ENCODE measurements around the gene NDUFA13.

- TF ChIP-seq, protein P1, sequence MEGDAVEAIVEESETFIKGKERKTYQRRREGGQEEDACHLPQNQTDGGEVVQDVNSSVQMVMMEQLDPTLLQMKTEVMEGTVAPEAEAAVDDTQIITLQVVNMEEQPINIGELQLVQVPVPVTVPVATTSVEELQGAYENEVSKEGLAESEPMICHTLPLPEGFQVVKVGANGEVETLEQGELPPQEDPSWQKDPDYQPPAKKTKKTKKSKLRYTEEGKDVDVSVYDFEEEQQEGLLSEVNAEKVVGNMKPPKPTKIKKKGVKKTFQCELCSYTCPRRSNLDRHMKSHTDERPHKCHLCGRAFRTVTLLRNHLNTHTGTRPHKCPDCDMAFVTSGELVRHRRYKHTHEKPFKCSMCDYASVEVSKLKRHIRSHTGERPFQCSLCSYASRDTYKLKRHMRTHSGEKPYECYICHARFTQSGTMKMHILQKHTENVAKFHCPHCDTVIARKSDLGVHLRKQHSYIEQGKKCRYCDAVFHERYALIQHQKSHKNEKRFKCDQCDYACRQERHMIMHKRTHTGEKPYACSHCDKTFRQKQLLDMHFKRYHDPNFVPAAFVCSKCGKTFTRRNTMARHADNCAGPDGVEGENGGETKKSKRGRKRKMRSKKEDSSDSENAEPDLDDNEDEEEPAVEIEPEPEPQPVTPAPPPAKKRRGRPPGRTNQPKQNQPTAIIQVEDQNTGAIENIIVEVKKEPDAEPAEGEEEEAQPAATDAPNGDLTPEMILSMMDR (conservative IDR thresholded peaks at IDR 0.05), result no peak
- no peak for TF ChIP-seq EZH2 (IDR thresholded peaks at IDR 0.05; ENCODE audit: low read depth)
Observed at GRCh38 chr19:19486343-19487076, 29.5 kb upstream of the NDUFA13 start.
